Adrenal gland (tissue), 5 donors: ENCODE measurements around the gene NHSL2.

Experiments
- POLR2A ChIP-seq, 2 donors: fragments of 450-650 bp; IDR thresholded peaks; one replicate each; pipeline ENCODE4 v1.6.1; 2017; ENCODE audit warnings: antibody characterized with exemption in 2 of 2, mild to moderate bottlenecking in 2 of 2, moderate library complexity in 1 of 2
- TF ChIP-seq, protein P1 (sequence below), 6 experiments: fragments of 450-650 bp in 4 of 6; fragments of 200-600 bp in 2 of 6; sonication (generic) in 1 of 6; IDR thresholded peaks; 1 replicate in 5 of 6; 2 replicates in 1 of 6; pipeline versions ENCODE4 v1.5.1 to v1.8.0; 2016 to 2021; ENCODE audit warnings: antibody characterized with exemption in 6 of 6, mild to moderate bottlenecking in 2 of 6, moderate library complexity in 1 of 6
- donor health status: DM: no; HTN: no; CAD: no.

GRCh38 chrX:72026341-72027023, 115.8 kb downstream of the NHSL2 start:
- TF ChIP-seq, protein P1, sequence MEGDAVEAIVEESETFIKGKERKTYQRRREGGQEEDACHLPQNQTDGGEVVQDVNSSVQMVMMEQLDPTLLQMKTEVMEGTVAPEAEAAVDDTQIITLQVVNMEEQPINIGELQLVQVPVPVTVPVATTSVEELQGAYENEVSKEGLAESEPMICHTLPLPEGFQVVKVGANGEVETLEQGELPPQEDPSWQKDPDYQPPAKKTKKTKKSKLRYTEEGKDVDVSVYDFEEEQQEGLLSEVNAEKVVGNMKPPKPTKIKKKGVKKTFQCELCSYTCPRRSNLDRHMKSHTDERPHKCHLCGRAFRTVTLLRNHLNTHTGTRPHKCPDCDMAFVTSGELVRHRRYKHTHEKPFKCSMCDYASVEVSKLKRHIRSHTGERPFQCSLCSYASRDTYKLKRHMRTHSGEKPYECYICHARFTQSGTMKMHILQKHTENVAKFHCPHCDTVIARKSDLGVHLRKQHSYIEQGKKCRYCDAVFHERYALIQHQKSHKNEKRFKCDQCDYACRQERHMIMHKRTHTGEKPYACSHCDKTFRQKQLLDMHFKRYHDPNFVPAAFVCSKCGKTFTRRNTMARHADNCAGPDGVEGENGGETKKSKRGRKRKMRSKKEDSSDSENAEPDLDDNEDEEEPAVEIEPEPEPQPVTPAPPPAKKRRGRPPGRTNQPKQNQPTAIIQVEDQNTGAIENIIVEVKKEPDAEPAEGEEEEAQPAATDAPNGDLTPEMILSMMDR (IDR thresholded peaks at IDR 0.05), result no peak
- no peak for TF ChIP-seq POLR2A (IDR thresholded peaks at IDR 0.05)
